Brain microvascular endothelial cell (primary cell): Measurements from ENCODE around the gene DBF4.
"Not testable (repeated sequence)": the region's sequence is repeated elsewhere in the genome, so short reads cannot be mapped to it uniquely, and the experiment has no call there.

Source experiments
- DNase-seq: peaks from one replicate; pipeline ENCODE4 v3.0.0-alpha.2; 2020
- H3K27ac ChIP-seq: fragments of 250-450 bp; sonication (Bioruptor Pico); 2 replicates; pipeline ENCODE4 v1.5.1; 2020; ENCODE audit warnings: mild to moderate bottlenecking, moderate library complexity
- H3K27me3 ChIP-seq: fragments of 250-450 bp; sonication (Bioruptor Pico); replicated peaks from 2 replicates; pipeline ENCODE4 v1.5.1; 2020; ENCODE audit warnings: mild to moderate bottlenecking
- H3K36me3 ChIP-seq: fragments of 250-450 bp; sonication (Bioruptor Pico); replicated peaks from 2 replicates; pipeline ENCODE4 v1.5.1; 2020; ENCODE audit warnings: mild to moderate bottlenecking
- H3K4me3 ChIP-seq: 2 replicates; pipeline ENCODE4 v1.5.1; 2011; ENCODE audit warnings: low read depth, mild to moderate bottlenecking, control low read depth, low read length, moderate library complexity
- in situ Hi-C: cut with HindIII; loops from 2 replicates; pipeline ENCODE4 v1.10.0; 2017; ENCODE audit warnings: low sequenced_read_pairs, low pct_ligation_motif_present
- TF ChIP-seq, protein P1 (sequence below): IDR thresholded peaks from 2 replicates; pipeline ENCODE4 v1.5.1; 2011; ENCODE audit warnings: low read depth, mild to moderate bottlenecking, moderate library complexity, low read length, control low read depth, inconsistent platforms; ENCODE audit errors: missing control alignments

Gene DBF4

DNA sequence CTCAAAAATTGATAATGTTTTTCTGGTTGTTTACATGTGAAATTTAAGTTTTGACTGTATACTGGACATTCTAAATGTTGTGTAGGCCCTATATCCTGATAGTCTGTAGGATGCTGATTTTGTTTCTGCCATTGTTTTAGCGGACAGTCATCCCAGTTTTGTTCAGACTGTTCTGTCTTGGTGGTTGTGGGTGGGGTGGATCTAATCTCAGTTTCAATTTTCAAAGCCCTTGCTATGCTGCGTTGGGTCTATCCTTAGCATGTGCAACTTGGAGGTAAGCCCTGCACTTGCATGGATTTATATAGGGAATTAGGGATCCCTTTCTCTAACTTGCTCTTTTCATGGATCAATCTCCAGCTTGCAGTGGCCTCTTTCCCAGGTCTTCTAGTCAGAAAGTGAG, 19.1 kb downstream of the DBF4 start:
- Histone ChIP-seq H3K27me3 (no peaks in the 10 kb centered on the region), H3K4me3 (no peak overlapping the region), H3K27ac (no peak overlapping the region), H3K36me3 (no peaks in the 10 kb centered on the region)
- TF ChIP-seq, protein P1, sequence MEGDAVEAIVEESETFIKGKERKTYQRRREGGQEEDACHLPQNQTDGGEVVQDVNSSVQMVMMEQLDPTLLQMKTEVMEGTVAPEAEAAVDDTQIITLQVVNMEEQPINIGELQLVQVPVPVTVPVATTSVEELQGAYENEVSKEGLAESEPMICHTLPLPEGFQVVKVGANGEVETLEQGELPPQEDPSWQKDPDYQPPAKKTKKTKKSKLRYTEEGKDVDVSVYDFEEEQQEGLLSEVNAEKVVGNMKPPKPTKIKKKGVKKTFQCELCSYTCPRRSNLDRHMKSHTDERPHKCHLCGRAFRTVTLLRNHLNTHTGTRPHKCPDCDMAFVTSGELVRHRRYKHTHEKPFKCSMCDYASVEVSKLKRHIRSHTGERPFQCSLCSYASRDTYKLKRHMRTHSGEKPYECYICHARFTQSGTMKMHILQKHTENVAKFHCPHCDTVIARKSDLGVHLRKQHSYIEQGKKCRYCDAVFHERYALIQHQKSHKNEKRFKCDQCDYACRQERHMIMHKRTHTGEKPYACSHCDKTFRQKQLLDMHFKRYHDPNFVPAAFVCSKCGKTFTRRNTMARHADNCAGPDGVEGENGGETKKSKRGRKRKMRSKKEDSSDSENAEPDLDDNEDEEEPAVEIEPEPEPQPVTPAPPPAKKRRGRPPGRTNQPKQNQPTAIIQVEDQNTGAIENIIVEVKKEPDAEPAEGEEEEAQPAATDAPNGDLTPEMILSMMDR = no peak
- in situ Hi-C loops = no loop called here
- no peak for DNase-seq

DNA sequence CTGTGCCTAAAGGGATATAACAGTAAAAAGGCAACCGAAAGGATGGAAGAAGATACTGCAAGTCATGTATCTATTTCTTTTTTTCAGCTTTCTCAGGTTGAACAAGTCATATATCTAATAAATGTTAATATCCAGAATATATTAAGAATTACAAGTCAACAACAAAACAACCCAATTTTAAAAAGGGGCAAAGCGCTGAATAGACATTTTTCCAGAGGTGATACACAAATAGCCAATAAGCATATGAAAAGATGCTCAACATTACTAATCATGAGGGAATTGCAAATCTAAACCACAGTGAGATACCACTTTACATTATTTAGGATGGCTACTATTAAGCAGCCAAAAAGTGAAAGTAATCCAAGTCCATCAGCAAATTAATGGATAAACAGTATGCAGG, 23.0 kb downstream of the DBF4 start:
- Histone ChIP-seq H3K27ac (no peak overlapping the region), H3K36me3 (no peaks in the 10 kb centered on the region), H3K27me3 (no peaks in the 10 kb centered on the region), H3K4me3 (no peak overlapping the region)
- in situ Hi-C loops = no loop called here
- TF ChIP-seq, protein P1 = no peak
- DNase-seq = no peak

DNA sequence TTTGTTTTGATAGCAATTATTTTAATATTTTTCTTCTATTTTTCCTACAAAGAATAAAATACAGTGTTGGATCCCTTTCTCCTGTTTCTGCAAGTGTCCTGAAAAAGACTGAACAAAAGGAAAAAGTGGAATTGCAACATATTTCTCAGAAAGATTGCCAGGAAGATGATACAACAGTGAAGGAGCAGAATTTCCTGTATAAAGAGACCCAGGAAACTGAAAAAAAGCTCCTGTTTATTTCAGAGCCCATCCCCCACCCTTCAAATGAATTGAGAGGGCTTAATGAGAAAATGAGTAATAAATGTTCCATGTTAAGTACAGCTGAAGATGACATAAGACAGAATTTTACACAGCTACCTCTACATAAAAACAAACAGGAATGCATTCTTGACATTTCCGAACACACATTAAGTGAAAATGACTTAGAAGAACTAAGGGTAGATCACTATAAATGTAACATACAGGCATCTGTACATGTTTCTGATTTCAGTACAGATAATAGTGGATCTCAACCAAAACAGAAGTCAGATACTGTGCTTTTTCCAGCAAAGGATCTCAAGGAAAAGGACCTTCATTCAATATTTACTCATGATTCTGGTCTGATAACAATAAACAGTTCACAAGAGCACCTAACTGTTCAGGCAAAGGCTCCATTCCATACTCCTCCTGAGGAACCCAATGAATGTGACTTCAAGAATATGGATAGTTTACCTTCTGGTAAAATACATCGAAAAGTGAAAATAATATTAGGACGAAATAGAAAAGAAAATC, 31.0 kb downstream of the DBF4 start:
- H3K36me3 ChIP-seq, DNase-seq, H3K27ac ChIP-seq, in situ Hi-C loops, H3K4me3 ChIP-seq, H3K27me3 ChIP-seq: not testable (repeated sequence)

DNA sequence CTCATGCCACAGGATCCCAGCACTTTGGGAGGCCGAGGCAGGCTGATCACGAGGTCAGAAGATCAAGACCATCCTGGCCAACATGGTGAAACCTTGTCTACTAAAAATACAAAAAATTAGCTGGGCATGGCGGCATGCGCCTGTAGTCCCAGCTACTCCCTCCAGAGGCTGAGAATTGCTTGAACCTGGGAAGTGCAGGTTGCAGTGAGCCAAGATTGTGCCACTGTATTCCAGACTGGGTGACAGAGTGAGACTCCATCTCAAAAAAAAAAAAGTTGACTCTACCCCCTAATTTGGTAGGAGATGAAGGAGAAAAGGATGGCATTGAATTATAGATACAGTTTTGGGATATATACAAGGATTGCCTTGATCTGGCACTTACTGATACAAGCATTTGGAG, 32.5 kb downstream of the DBF4 start:
- DNase-seq, in situ Hi-C loops, H3K27me3 ChIP-seq, H3K27ac ChIP-seq, H3K4me3 ChIP-seq, H3K36me3 ChIP-seq: not testable (repeated sequence)

DNA sequence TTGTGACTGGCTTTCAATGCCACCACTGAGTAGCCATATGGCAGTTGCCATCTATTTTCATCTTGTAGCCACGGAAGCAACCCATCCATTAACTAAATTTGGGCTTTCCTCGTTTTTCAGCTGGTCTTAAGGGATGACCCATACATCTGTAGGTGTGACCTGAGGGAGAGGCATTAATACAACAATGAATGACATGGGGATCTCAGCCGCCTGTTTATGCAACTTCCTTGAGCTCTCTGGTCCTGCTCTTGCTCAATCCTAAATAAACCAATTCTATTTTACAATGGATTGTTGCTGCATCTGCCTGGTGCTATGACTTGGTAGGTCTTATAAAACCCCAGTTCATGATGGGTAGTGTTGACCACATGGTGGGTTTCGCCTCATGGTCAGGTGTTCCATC, 35.8 kb downstream of the DBF4 start:
- TF ChIP-seq, protein P1 = no peak
- no peak overlapping the region for H3K4me3 ChIP-seq
- H3K27me3 ChIP-seq = no peaks in the 10 kb centered on the region
- H3K36me3 ChIP-seq = no peaks in the 10 kb centered on the region
- in situ Hi-C loops = no loop called here
- no peak overlapping the region for H3K27ac ChIP-seq
- DNase-seq = no peak

DNA sequence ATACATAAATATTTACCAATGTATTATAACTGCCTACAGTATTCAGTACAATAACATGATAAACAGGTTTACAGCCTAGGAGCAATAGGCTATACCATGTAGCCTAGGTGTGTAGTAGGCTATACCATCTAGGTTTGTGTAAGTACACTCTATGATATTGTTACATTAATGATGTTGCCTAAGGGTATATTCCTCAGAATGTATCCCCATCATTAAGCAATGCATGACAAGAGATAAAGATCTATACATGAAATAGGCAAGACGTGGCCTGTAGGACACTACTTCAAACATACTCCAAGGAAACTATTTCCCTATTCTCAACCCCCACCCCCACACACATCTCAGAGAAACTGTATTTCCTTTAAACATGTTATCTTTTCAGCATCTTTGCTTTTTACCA, 42.4 kb downstream of the DBF4 start:
- H3K27me3 ChIP-seq = no peaks in the 10 kb centered on the region
- TF ChIP-seq, protein P1 = no peak
- DNase-seq = no peak
- H3K36me3 ChIP-seq = no peaks in the 10 kb centered on the region
- no peak overlapping the region for H3K4me3 ChIP-seq
- in situ Hi-C loops = no loop called here
- no peak overlapping the region for H3K27ac ChIP-seq

DNA sequence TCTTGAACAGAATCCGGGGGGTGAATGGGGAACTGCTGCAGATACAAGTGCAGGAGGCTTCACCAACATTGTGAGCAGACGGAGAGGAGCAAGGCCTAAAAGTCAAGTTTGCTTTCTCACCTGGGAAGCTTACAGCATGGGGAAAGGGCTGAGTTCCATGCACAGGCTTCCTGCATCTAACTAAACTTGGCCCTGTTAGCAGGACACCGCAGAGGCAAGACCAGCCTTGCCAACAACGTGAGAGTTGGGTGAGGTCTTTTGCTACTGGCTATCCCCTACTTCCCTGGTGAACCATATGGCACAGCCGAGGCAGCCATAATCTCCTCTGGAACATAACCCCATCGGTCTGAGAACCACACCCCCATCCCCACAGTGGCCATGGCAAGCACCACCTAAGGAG, 43.6 kb downstream of the DBF4 start:
- no peak for DNase-seq
- H3K27me3 ChIP-seq = no peaks in the 10 kb centered on the region
- TF ChIP-seq, protein P1 = no peak
- no peaks in the 10 kb centered on the region for H3K36me3 ChIP-seq
- H3K27ac ChIP-seq = no peak overlapping the region
- in situ Hi-C loops = no loop called here
- no peak overlapping the region for H3K4me3 ChIP-seq
